SK-N-SH treated with all-trans-retinoic acid at 6 μM for 48 hours (cell line): ENCODE data around the gene S100B.

ENCODE experiments used
- GLIS3 ChIP-seq: fragments of 250-450 bp; sonication (Bioruptor Pico); IDR thresholded peaks from 2 replicates; pipeline ENCODE4 v1.5.0; 2020; ENCODE audit warnings: mild to moderate bottlenecking, moderate library complexity
- SNAI2 ChIP-seq: fragments of 250-450 bp; sonication (Bioruptor Pico); IDR thresholded peaks from 2 replicates; pipeline ENCODE4 v1.5.0; 2020; ENCODE audit warnings: mild to moderate bottlenecking, moderate library complexity
- ZC3H10 ChIP-seq: fragments of 250-450 bp; sonication (Bioruptor Pico); IDR thresholded peaks from 2 replicates; pipeline ENCODE4 v1.5.1; 2021; ENCODE audit warnings: mild to moderate bottlenecking, moderate library complexity
- TF ChIP-seq, protein P1 (sequence below): fragments of 250-450 bp; sonication (Bioruptor Pico); IDR thresholded peaks from 2 replicates; pipeline ENCODE4 v1.8.0; 2020; ENCODE audit warnings: mild to moderate bottlenecking, moderate library complexity, borderline replicate concordance

DNA sequence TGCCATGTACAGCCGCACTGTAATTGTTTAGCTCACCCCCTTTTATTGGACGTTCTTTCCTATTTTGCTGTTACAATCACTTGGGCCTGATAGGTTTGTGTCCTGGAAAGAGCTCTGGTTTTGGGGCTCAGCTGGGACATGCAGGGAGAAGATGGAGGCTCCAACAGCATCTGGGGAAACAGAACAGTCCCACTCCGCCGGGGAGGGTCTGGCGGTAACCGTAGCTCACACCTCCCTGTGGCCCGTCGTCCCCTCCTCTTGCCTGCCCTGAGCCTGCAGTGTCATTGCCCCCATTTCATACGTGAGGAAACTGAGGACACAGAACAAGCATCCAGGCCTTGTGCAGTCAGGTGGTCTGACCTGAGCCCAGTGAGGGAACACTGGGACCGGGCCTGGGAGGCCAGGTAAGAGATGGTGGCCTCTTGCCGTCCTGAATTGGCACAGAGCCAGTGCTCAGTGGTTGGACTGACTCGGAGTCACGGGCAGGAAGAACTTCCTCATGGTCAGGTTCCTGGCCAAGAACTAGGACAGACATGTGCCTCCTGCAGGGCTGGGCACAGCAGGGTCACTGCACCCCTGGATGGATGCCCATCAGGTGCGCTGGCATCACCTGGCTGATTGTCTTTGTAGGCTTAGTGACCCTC lies 41.8 kb downstream of the S100B start:
- TF ChIP-seq SNAI2 (CRISPR knock-in tag), result no peak
- TF ChIP-seq, protein P1, sequence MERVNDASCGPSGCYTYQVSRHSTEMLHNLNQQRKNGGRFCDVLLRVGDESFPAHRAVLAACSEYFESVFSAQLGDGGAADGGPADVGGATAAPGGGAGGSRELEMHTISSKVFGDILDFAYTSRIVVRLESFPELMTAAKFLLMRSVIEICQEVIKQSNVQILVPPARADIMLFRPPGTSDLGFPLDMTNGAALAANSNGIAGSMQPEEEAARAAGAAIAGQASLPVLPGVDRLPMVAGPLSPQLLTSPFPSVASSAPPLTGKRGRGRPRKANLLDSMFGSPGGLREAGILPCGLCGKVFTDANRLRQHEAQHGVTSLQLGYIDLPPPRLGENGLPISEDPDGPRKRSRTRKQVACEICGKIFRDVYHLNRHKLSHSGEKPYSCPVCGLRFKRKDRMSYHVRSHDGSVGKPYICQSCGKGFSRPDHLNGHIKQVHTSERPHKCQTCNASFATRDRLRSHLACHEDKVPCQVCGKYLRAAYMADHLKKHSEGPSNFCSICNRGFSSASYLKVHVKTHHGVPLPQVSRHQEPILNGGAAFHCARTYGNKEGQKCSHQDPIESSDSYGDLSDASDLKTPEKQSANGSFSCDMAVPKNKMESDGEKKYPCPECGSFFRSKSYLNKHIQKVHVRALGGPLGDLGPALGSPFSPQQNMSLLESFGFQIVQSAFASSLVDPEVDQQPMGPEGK (CRISPR knock-in tag), result no peak
- no peak for TF ChIP-seq GLIS3 (CRISPR knock-in tag)
- TF ChIP-seq ZC3H10 (CRISPR knock-in tag), result no peak
